Ascending aorta (tissue), 2 donors: Measurements from ENCODE around the gene RGS10. TPM values are rescaled to one million over a fixed set of nuclear protein-coding genes. Genes with fewer than 3 reads are reported as not detected.
A peak's percentile ranks its signal among the peaks of the same experiment; 100 is the strongest.

Experiments used
- DNase-seq, 2 donors: peaks; one replicate each; pipeline ENCODE4 v3.0.0-alpha.2; 2019; ENCODE audit warnings: low spot score in 2 of 2
- H3K27ac ChIP-seq, 2 donors: fragments of 200-600 bp; sonication (generic); one replicate each; pipeline ENCODE4 v1.5.1; 2016 to 2017; ENCODE audit warnings: mild to moderate bottlenecking in 1 of 2
- H3K27me3 ChIP-seq: fragments of 200-600 bp; sonication (generic); one replicate; pipeline ENCODE4 v1.5.1; 2017
- H3K36me3 ChIP-seq, 2 donors: fragments of 200-600 bp; sonication (generic); one replicate each; pipeline ENCODE4 v1.5.1; 2016
- H3K4me1 ChIP-seq, 2 donors: fragments of 200-600 bp; sonication (generic); one replicate each; pipeline ENCODE4 v1.5.1; 2016 to 2017; ENCODE audit warnings: mild to moderate bottlenecking in 1 of 2
- H3K4me3 ChIP-seq, 2 donors: fragments of 200-600 bp; sonication (generic); one replicate each; pipeline ENCODE4 v1.5.1; 2016 to 2017; ENCODE audit warnings: mild to moderate bottlenecking in 1 of 2
- H3K9me3 ChIP-seq, 2 donors: fragments of 200-600 bp; sonication (generic); one replicate each; pipeline ENCODE4 v1.5.1; 2016
- intact Hi-C: fragments of 100-400 bp; cut with DNase I; formaldehyde crosslinking; loops from one replicate; pipeline ENCODE4 v1.15.1; 2023
- total RNA-seq: library from RNA; depleted of rRNA; stranded (reverse); fragments of >200 nt; gene quantifications from one replicate; pipeline ENCODE4 v1.1.0, GENCODE V29; 2016
- TF ChIP-seq, protein P1 (sequence below), 3 experiments: fragments of 200-600 bp in 2 of 3; fragments of 450-650 bp in 1 of 3; sonication (generic) in 2 of 3; IDR thresholded peaks; one replicate each; pipeline ENCODE4 v1.5.1; 2016 to 2019; ENCODE audit warnings: antibody characterized with exemption in 3 of 3, mild to moderate bottlenecking in 1 of 3, moderate library complexity in 1 of 3

The RGS10 gene
- total RNA-seq, 1 donor from 2014 or later: 42.9 TPM

DNA sequence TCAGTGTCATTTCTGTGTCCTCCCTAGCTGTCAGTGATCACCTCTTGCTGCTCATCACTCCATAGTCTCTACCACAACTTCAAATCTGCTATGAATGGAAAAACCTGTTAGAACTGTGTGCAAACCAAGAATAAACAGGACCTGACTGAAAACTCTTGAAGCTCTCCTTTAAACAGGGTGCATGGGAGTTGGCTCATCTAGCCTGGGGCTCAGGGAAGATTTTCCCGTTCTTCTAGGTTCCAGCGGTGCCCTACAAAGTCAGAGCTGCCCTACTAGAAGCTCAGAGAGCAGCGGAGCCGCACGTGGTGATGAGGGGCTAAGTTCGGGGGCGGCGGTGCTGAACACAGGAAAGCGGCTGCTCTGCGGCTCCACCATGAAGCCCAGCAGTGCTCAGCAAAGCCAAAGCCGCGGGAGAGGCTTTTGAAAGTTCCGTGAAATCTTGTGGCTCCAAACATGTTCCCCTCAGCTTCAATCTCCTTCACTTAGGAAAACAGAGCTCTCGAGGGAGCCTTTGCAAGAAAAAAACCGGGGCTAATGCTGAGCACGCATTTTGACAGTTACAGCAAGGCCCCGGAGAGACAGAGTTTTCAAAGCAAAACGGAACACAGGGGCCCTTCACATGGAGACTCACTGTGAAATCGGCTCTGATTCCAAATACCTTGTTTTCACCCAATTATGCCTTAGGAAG, 30.5 kb downstream of the RGS10 start:
- TF ChIP-seq, protein P1, sequence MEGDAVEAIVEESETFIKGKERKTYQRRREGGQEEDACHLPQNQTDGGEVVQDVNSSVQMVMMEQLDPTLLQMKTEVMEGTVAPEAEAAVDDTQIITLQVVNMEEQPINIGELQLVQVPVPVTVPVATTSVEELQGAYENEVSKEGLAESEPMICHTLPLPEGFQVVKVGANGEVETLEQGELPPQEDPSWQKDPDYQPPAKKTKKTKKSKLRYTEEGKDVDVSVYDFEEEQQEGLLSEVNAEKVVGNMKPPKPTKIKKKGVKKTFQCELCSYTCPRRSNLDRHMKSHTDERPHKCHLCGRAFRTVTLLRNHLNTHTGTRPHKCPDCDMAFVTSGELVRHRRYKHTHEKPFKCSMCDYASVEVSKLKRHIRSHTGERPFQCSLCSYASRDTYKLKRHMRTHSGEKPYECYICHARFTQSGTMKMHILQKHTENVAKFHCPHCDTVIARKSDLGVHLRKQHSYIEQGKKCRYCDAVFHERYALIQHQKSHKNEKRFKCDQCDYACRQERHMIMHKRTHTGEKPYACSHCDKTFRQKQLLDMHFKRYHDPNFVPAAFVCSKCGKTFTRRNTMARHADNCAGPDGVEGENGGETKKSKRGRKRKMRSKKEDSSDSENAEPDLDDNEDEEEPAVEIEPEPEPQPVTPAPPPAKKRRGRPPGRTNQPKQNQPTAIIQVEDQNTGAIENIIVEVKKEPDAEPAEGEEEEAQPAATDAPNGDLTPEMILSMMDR (IDR thresholded peaks at IDR 0.05): no peak
- H3K36me3 ChIP-seq: no peaks in the 10 kb centered on the region
- intact Hi-C loops: no loop called here

DNA sequence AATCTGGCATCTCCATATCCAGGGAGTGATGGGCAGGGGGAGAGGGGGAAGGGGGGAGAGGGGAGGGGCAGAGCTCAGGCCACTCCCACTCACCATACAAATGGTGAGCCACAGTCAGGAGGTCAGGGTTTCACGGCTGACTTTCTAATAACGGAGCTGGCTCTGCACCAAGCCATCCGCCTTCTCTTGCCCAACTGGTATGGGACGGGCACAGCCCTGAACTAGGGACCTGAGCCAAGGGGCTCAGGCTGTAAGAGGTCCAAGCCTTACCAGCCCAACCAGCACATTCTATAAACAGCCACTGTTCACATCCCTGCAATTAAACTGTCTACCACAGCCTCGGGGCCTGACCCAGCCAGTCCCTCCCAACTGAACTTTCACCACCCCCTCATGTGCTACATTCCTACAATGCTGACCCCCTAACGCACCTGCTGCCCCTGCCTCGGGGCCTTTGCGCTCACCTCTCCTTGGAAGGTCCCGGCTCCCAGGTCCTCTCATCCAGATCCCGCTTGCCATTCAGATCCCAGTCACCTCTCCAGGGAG, 32.5 kb downstream of the RGS10 start:
- TF ChIP-seq, protein P1 (IDR thresholded peaks at IDR 0.05): no peak
- Histone ChIP-seq H3K4me3 (no peak overlapping the region), H3K27me3 (no peaks in the 10 kb centered on the region), H3K27ac (no peak overlapping the region), H3K4me1 (peaks cover 0 to 4% of the 10 kb centered on the region in 2 donors), H3K9me3 (no peaks in the 10 kb centered on the region), H3K36me3 (no peaks in the 10 kb centered on the region)
- DNase-seq: peak in 1 of 2 donors; percentile 72
- intact Hi-C loops: no loop called here

More for the DNA sequence above, 30.5 kb downstream of the RGS10 start:
- peaks cover 0 to 4% of the 10 kb centered on the region in 2 donors for H3K4me1 ChIP-seq
- H3K27me3 ChIP-seq: no peaks in the 10 kb centered on the region
- no peak for DNase-seq
- no peak overlapping the region for H3K27ac ChIP-seq
- H3K4me3 ChIP-seq: no peak overlapping the region
- H3K9me3 ChIP-seq: no peaks in the 10 kb centered on the region

DNA sequence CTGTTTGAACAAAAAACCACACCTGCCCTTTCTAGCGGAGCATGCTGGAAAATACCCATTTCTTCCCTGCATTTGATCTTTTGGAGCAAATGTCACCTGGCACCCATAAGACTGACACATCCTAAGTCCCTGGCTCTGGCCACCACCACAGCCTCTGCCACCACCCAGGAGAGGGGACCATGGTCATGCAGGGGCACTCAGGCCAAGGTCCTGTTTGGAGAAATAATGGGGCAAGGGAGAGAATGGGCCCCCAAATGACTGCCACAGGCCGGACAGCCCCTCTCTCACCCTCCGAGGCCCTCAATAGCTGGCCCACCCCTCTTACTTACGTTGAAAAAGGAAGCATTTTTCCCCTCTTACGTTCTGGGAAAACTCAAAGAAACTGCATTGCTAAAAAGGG, 35.4 kb downstream of the RGS10 start:
- H3K36me3 ChIP-seq: no peaks in the 10 kb centered on the region
- TF ChIP-seq, protein P1 (IDR thresholded peaks at IDR 0.05): no peak
- H3K27ac ChIP-seq: no peak overlapping the region
- H3K4me1 ChIP-seq: peaks cover 0 to 4% of the 10 kb centered on the region in 2 donors
- no peak overlapping the region for H3K4me3 ChIP-seq
- intact Hi-C loops: no loop called here
- no peaks in the 10 kb centered on the region for H3K9me3 ChIP-seq
- no peaks in the 10 kb centered on the region for H3K27me3 ChIP-seq
- no peak for DNase-seq

DNA sequence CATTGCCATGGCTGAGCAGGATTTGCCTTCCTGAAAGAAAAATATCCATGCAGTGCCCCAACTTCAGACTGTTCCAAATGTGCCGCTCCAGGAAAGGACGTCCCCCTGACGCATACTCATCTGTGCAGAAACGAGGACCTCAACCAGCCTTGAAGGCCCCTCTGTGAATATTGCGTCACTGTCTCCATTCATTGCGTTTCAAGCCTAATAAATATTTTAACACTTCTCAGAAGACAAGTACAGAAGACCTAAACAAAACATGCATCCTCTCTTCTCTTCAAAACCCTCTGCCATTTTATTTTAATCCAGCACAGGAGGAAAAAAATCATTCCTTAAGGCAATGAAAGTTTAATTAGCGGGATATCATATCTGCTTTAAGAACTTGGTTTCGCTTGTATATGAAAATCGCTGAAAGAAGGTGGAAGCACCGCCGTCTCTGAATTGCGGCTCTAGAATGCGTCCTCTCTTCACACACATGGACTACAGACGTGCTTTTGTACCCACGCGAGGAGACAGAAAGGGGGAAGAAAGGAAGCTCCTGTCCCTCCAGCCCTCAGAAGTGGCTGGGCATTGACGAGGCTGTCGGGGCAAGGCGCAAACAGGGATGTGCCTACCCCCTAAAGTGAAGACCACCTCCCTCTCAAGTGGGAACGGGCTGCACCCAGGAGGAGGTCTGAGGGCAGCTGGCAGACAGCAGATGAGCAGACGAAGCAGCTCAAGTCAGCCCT, 36.8 kb downstream of the RGS10 start:
- Histone ChIP-seq H3K36me3 (no peaks in the 10 kb centered on the region), H3K9me3 (no peaks in the 10 kb centered on the region), H3K27ac (no peak overlapping the region), H3K4me1 (peaks cover 0 to 4% of the 10 kb centered on the region in 2 donors), H3K27me3 (no peaks in the 10 kb centered on the region), H3K4me3 (no peak overlapping the region)
- no peak for DNase-seq
- TF ChIP-seq, protein P1 (IDR thresholded peaks at IDR 0.05): no peak
- intact Hi-C loops: no loop called here

DNA sequence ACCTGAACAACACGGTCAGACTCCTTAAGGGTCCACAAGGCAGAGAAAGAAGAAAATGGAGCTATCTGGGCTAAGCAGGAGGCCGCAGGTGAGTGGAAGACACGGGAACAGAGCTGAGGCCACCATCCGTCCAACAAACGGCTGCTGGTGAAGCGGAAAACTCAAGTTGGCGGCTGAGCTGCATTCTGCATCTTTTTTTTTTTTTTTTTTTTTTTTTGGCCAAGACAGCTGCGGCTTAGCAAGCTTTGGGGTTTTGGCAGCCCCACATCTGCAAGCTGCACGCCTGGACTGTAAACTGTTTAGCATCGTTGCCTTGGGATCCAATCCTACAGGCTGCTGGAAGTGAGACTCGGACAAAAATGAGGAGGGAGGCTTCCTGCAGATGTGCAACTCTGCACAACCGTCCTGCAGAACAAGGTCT, 37.4 kb downstream of the RGS10 start:
- Histone ChIP-seq H3K36me3 (no peaks in the 10 kb centered on the region), H3K27me3 (no peaks in the 10 kb centered on the region), H3K9me3 (no peaks in the 10 kb centered on the region), H3K27ac (no peak overlapping the region), H3K4me3 (no peak overlapping the region), H3K4me1 (peaks cover 0 to 1% of the 10 kb centered on the region in 2 donors)
- intact Hi-C loops: no loop called here
- DNase-seq: no peak
- TF ChIP-seq, protein P1 (IDR thresholded peaks at IDR 0.05): no peak
